GM23248 (cell line): ENCODE measurements around the gene ARHGAP26.

Experiments used
- EZH2 ChIP-seq: fragments of 200-600 bp; sonication (generic); IDR thresholded peaks from 2 replicates; pipeline ENCODE4 v1.6.1; 2018; ENCODE audit warnings: antibody characterized with exemption, mild to moderate bottlenecking; ENCODE audit not compliant: insufficient read depth, poor library complexity, severe bottlenecking
- EZH2phosphoT487 ChIP-seq: fragments of 200-600 bp; sonication (generic); IDR thresholded peaks from 2 replicates; pipeline ENCODE4 v1.6.1; 2018; ENCODE audit warnings: antibody characterized with exemption, moderate library complexity, mild to moderate bottlenecking, low read depth; ENCODE audit not compliant: insufficient read depth

DNA sequence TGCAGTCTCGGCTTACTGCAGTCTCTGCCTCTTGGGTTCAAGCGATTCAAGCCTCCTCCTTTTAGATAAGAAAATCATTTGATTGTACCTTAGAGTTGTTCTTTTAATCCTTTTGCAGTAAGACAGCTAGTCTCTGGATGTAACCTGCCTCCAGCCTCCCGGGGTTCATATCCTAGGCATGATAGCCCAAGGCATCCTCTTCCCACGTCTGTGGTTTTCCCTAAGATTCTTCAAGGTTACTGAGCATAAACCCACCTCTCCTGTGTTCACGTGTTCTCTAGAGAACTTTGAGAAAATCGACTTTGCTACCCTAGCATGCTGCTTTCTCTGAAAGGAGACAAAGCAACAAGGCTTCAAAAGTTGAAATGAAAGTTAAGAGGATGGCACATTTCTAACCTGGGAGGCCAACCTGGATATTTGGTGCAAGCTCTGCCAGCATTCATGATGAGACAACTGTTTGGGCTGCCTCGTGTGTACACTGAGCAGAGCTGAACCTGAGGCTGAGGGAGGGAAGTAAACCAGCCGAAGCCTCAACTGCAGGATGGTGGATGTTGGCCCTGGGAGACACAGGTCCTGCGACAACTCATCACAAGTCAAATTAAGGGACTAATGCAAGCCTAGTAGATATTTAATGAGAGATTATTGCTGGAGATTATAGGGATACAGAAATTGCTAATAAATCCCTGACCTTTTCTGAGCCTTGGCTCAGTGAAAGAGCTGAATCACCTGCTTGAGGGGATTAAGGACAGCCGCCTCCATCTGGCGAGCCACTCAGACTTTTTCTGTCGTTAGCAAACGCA, 261.8 kb downstream of the ARHGAP26 start:
- TF ChIP-seq EZH2phosphoT487, result no peak
- no peak for TF ChIP-seq EZH2
